ENCODE data around the gene EPHB2. TPM values are rescaled to one million over a fixed set of nuclear protein-coding genes. Genes with fewer than 3 reads are reported as not detected.

EPHB2 gene
- total and polyA plus RNA-seq, 7 donors = 1.2 to 38.6 (median 3.0) TPM

DNA sequence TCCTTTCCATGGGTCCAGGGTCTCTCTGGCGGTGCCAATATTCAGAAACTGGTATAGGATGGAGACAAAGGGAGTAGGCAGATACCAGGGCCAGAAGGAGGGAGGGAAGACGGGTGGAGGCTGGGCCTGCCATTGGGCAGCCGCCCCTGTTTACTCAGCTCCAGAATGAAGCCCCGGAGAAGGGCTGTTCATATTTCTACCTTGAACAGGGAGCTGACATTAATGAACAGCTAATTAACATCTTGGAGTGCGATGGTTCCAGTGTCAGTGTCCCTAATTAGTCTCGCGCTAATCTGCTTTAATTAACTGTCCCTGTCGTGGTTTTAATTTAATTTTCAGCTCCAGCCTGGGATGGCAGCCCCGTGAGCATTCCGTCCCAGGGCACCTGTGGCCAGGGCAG, 113.8 kb downstream of the EPHB2 start:
- H3K9me3 ChIP-seq = no peaks in the 10 kb centered on the region
- H3K4me3 ChIP-seq = no peak overlapping the region
- DNase-seq = no peak
- no peaks in the 10 kb centered on the region for H3K27me3 ChIP-seq
- H3K36me3 ChIP-seq = no peaks in the 10 kb centered on the region
- intact Hi-C loops (cut with DNase I) = no loop called here
- WGBS, 2 donors = 77% methylated on average over 10 of the region's 10 CpGs
- H3K27ac ChIP-seq = no peak overlapping the region
- peaks cover 0 to 20% (median 9%) of the 10 kb centered on the region in 4 donors for H3K4me1 ChIP-seq
- no peak for TF ChIP-seq POLR2A (IDR thresholded peaks at IDR 0.05)
- TF ChIP-seq POLR2AphosphoS5 (IDR thresholded peaks at IDR 0.05) = no peak
- no peak for TF ChIP-seq EP300 (IDR thresholded peaks at IDR 0.05)
- TF ChIP-seq, protein P1, sequence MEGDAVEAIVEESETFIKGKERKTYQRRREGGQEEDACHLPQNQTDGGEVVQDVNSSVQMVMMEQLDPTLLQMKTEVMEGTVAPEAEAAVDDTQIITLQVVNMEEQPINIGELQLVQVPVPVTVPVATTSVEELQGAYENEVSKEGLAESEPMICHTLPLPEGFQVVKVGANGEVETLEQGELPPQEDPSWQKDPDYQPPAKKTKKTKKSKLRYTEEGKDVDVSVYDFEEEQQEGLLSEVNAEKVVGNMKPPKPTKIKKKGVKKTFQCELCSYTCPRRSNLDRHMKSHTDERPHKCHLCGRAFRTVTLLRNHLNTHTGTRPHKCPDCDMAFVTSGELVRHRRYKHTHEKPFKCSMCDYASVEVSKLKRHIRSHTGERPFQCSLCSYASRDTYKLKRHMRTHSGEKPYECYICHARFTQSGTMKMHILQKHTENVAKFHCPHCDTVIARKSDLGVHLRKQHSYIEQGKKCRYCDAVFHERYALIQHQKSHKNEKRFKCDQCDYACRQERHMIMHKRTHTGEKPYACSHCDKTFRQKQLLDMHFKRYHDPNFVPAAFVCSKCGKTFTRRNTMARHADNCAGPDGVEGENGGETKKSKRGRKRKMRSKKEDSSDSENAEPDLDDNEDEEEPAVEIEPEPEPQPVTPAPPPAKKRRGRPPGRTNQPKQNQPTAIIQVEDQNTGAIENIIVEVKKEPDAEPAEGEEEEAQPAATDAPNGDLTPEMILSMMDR (IDR thresholded peaks at IDR 0.05) = no peak

DNA sequence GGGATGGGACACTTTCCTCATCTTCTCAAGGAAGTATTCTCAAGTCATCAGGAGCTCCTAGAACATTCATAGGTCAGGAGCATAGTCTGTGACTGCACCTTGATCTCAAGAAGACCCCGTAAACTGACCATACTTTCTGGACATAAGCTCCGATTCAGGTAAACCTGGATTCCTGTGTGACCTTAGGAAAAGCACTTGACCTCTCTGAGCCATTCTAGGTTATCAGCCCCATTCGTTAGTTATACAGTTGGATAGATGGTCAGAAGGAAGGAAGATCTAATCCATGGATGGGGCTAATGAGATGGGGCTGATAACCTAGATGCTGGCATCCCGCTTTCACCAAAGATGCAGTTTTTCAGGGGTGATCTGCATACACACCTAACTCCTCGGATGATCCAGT, 114.3 kb downstream of the EPHB2 start:
- TF ChIP-seq POLR2AphosphoS5 (IDR thresholded peaks at IDR 0.05) (no peak), POLR2A (IDR thresholded peaks at IDR 0.05) (no peak), EP300 (IDR thresholded peaks at IDR 0.05) (no peak)
- TF ChIP-seq, protein P1 (IDR thresholded peaks at IDR 0.05) = no peak

DNA sequence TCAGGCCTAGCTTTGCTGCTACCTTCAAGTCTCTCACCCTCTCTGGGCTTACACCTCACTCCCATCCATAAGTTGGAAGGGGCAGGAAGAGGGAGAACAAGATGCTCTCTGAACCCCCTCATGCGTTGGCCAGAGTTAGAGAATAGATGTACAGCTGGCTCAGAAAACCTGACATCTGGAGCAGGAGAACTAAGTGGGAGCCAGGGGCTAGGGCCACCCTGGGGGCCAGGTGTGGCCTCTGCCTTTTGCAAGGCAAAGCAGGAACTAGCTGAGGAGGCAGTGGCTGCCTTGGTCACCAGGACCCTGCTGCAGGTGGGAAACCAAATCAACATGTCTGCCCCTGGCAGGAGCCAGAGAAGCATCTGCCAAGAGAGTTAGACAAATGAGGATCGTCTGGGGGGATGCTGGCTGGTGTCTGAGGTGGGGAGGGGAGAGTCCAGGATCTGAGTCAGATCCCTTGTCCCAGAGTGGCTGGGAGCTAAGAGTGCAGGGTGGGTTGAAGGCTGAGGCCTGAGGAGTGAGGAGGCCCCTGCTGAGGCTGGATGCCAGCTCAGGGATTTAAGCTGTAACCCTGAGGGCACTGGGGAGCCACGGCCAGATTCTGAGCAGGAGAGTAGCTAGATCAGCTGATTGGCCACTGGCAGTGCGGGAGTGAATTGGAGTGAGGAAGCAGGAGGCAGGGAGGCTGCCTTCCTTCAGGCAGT, 115.0 kb downstream of the EPHB2 start:
- TF ChIP-seq POLR2AphosphoS5 (IDR thresholded peaks at IDR 0.05) = no peak
- no peak for TF ChIP-seq POLR2A (IDR thresholded peaks at IDR 0.05)
- no peak for TF ChIP-seq EP300 (IDR thresholded peaks at IDR 0.05)
- TF ChIP-seq, protein P1 (IDR thresholded peaks at IDR 0.05) = no peak
- H3K9me3 ChIP-seq = no peaks in the 10 kb centered on the region
- DNase-seq = no peak
- peak overlapping the region in 1 of 4 donors; percentile 1 for H3K27ac ChIP-seq
- 56 to 68% methylated on average over 4 of the region's 4 CpGs for WGBS, 2 donors
- no peak overlapping the region for H3K4me3 ChIP-seq
- H3K36me3 ChIP-seq = no peaks in the 10 kb centered on the region
- H3K27me3 ChIP-seq = no peaks in the 10 kb centered on the region
- intact Hi-C loops (cut with DNase I) = no loop called here
- H3K4me1 ChIP-seq = peaks cover 0 to 20% (median 9%) of the 10 kb centered on the region in 4 donors

More for the DNA sequence above, 114.3 kb downstream of the EPHB2 start:
- intact Hi-C loops (cut with DNase I) = no loop called here
- Histone ChIP-seq H3K27me3 (no peaks in the 10 kb centered on the region), H3K9me3 (no peaks in the 10 kb centered on the region), H3K4me1 (peaks cover 0 to 20% (median 9%) of the 10 kb centered on the region in 4 donors), H3K4me3 (no peak overlapping the region), H3K27ac (no peak overlapping the region), H3K36me3 (no peaks in the 10 kb centered on the region)
- 86 to 95% methylated on average over 5 of the region's 5 CpGs for WGBS, 2 donors
- no peak for DNase-seq

DNA sequence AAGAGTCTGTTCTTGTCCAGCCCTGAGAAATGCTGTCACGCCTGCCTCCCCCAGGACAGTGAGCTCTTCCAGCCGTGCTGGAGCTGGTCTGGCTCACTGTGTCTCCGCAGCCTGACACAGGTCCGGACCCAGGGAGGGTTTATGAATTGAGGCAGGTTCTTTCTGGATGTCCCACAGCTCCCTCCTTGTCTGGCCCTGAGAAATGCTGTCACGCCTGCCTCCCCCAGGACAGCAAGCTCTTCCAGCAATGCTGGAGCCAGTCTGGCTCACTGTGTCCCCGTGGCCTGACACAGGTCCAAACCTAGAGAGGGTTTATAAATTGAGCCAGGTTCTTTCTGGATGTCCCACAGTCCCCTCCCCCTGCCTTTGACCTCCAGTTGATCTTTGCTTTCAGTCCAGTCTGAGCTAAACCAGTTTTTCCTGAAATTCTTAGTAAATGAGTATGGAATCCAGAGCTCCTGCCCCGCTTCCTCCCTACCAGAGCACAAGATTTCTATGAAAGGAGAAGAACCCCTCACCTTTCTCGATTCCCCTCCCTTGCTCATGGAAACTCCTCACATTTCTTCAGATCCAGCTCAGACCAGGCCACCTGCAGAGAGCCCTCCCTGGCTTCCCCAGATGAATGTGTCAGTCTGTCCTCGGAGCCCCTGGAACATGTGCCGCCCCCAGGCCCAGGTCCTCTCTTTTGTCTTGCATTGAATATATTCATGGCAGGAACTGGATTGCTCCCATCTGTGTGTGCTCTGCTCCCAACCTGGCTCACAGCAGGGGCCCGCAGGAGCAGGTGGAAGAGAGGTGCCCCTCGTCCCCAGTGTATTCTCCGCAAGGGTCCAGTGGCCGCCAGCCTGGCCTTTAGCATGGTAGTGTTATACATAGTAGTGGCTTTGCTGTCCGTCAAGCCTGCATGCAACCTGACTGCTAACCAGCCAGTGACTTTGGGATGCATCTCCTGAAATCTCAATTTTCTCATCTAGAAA, 116.3 kb downstream of the EPHB2 start:
- 71 to 79% methylated on average over 15 of the region's 15 CpGs for WGBS, 2 donors
- Histone ChIP-seq H3K27me3 (no peaks in the 10 kb centered on the region), H3K9me3 (no peaks in the 10 kb centered on the region), H3K27ac (peak overlapping the region in 2 of 4 donors; percentile 1 to 32), H3K4me1 (peaks cover 0 to 20% (median 9%) of the 10 kb centered on the region in 4 donors), H3K4me3 (no peak overlapping the region), H3K36me3 (no peaks in the 10 kb centered on the region)
- intact Hi-C loops (cut with DNase I) = no loop called here
- no peak for DNase-seq
- peak in 2 of 4 donors; percentile 24 to 47 for TF ChIP-seq POLR2AphosphoS5 (IDR thresholded peaks at IDR 0.05)
- TF ChIP-seq, protein P1 (IDR thresholded peaks at IDR 0.05) = no peak
- no peak for TF ChIP-seq POLR2A (IDR thresholded peaks at IDR 0.05)
- TF ChIP-seq EP300 (IDR thresholded peaks at IDR 0.05) = no peak

All from sigmoid colon (tissue), 7 donors.